HepG2 (cell line): ENCODE results near the gene BBS4. TPM values are rescaled to one million over a fixed set of nuclear protein-coding genes. Genes with fewer than 3 reads are reported as not detected.

Experiments
- ARID2 ChIP-seq: sonication (generic); formaldehyde crosslinking; IDR thresholded peaks from 2 replicates; pipeline ENCODE4 v1.8.1; 2022; ENCODE audit warnings: mild to moderate bottlenecking, missing genetic modification reagents, borderline replicate concordance
- DNMT1 ChIP-seq: sonication (generic); formaldehyde crosslinking; IDR thresholded peaks from 2 replicates; pipeline ENCODE4 v1.5.1; 2020; ENCODE audit warnings: mild to moderate bottlenecking, missing genetic modification reagents
- FOXA3 ChIP-seq: IDR thresholded peaks from 2 replicates; pipeline ENCODE4 v1.6.1; 2016; ENCODE audit warnings: missing genetic modification reagents, missing compliant biosample characterization
- JUNB ChIP-seq: sonication (generic); formaldehyde crosslinking; IDR thresholded peaks from 2 replicates; pipeline ENCODE4 v1.8.0; 2022; ENCODE audit warnings: missing genetic modification reagents, mild to moderate bottlenecking, borderline replicate concordance
- MED8 ChIP-seq: sonication (generic); formaldehyde crosslinking; IDR thresholded peaks from 2 replicates; pipeline ENCODE4 v1.8.1; 2023; ENCODE audit warnings: mild to moderate bottlenecking, missing genetic modification reagents; ENCODE audit not compliant: insufficient replicate concordance
- MIER2 ChIP-seq: IDR thresholded peaks from 2 replicates; pipeline ENCODE4 v1.6.1; 2016; ENCODE audit warnings: missing biosample characterization, missing genetic modification reagents
- MTF2 ChIP-seq: sonication (generic); formaldehyde crosslinking; IDR thresholded peaks from 2 replicates; pipeline ENCODE4 v1.5.0; 2020; ENCODE audit warnings: missing genetic modification reagents, borderline replicate concordance
- MYC ChIP-seq: sonication (generic); formaldehyde crosslinking; IDR thresholded peaks from 2 replicates; pipeline ENCODE4 v1.9.0; 2021; ENCODE audit warnings: missing genetic modification reagents, borderline replicate concordance
- NCOA2 ChIP-seq: sonication (generic); formaldehyde crosslinking; IDR thresholded peaks from 2 replicates; pipeline ENCODE4 v1.8.0; 2022; ENCODE audit warnings: inconsistent platforms
- NFKB2 ChIP-seq: sonication (generic); formaldehyde crosslinking; IDR thresholded peaks from 2 replicates; pipeline ENCODE4 v1.4.0; 2020; ENCODE audit warnings: missing genetic modification reagents, borderline replicate concordance
- PHF21A ChIP-seq: sonication (generic); formaldehyde crosslinking; IDR thresholded peaks from 2 replicates; pipeline ENCODE4 v1.5.0; 2020; ENCODE audit warnings: mild to moderate bottlenecking, missing genetic modification reagents
- RXRA ChIP-seq: sonication (generic); formaldehyde crosslinking; IDR thresholded peaks from 2 replicates; pipeline ENCODE4 v1.5.1; 2020; ENCODE audit warnings: missing genetic modification reagents
- SMYD3 ChIP-seq: sonication (generic); formaldehyde crosslinking; IDR thresholded peaks from 2 replicates; pipeline ENCODE4 v1.8.1; 2023; ENCODE audit warnings: mild to moderate bottlenecking, missing genetic modification reagents
- TP53 ChIP-seq: sonication (generic); formaldehyde crosslinking; conservative IDR thresholded peaks from 2 replicates; pipeline ENCODE4 v1.4.0; 2020; ENCODE audit warnings: missing genetic modification reagents
- ZFP1 ChIP-seq: IDR thresholded peaks from 2 replicates; pipeline ENCODE4 v1.6.1; 2016
- ZNF143 ChIP-seq: sonication (generic); formaldehyde crosslinking; IDR thresholded peaks from 2 replicates; pipeline ENCODE4 v1.4.0; 2020; ENCODE audit warnings: missing genetic modification reagents
- ZNF329 ChIP-seq: sonication (generic); formaldehyde crosslinking; IDR thresholded peaks from 2 replicates; pipeline ENCODE4 v1.9.0; 2021; ENCODE audit warnings: low read depth, mild to moderate bottlenecking, missing genetic modification reagents
- ZNF343 ChIP-seq: sonication (generic); formaldehyde crosslinking; IDR thresholded peaks from 2 replicates; pipeline ENCODE4 v1.4.0; 2020; ENCODE audit warnings: mild to moderate bottlenecking, missing genetic modification reagents
- ZNF383 ChIP-seq: sonication (generic); formaldehyde crosslinking; IDR thresholded peaks from 2 replicates; pipeline ENCODE4 v1.4.0; 2020; ENCODE audit warnings: missing genetic modification reagents, mild to moderate bottlenecking, borderline replicate concordance
- ZNF569 ChIP-seq: sonication (generic); formaldehyde crosslinking; IDR thresholded peaks from 2 replicates; pipeline ENCODE4 v1.5.0; 2020; ENCODE audit warnings: mild to moderate bottlenecking, missing genetic modification reagents, moderate library complexity, borderline replicate concordance
- ZNF605 ChIP-seq: sonication (generic); formaldehyde crosslinking; IDR thresholded peaks from 2 replicates; pipeline ENCODE4 v1.8.0; 2022; ENCODE audit warnings: mild to moderate bottlenecking, missing genetic modification reagents
- ZNF615 ChIP-seq: sonication (generic); formaldehyde crosslinking; IDR thresholded peaks from 2 replicates; pipeline ENCODE4 v1.5.0; 2020; ENCODE audit warnings: mild to moderate bottlenecking, missing genetic modification reagents, borderline replicate concordance
- ZNF709 ChIP-seq: sonication (generic); formaldehyde crosslinking; IDR thresholded peaks from 2 replicates; pipeline ENCODE4 v1.5.0; 2020; ENCODE audit warnings: mild to moderate bottlenecking, missing genetic modification reagents
- ZNF761 ChIP-seq: sonication (generic); formaldehyde crosslinking; conservative IDR thresholded peaks from 2 replicates; pipeline ENCODE4 v1.4.0; 2020; ENCODE audit warnings: mild to moderate bottlenecking, missing genetic modification reagents
- ZNF773 ChIP-seq: sonication (generic); formaldehyde crosslinking; IDR thresholded peaks from 2 replicates; pipeline ENCODE4 v1.4.0; 2020; ENCODE audit warnings: missing genetic modification reagents, borderline replicate concordance
- ZNF816 ChIP-seq: sonication (generic); formaldehyde crosslinking; IDR thresholded peaks from 2 replicates; pipeline ENCODE4 v1.8.0; 2022; ENCODE audit warnings: missing genetic modification reagents, mild to moderate bottlenecking, borderline replicate concordance
- ZNF878 ChIP-seq: sonication (generic); formaldehyde crosslinking; IDR thresholded peaks from 2 replicates; pipeline ENCODE4 v1.8.1; 2023; ENCODE audit warnings: mild to moderate bottlenecking, missing genetic modification reagents, moderate library complexity
- polyA plus RNA-seq, 8 experiments: library from polyadenylated mRNA; depleted of rRNA in 3 of 8; stranded (reverse) in 7 of 8; unstranded in 1 of 8; fragments of >200 nt; fragmentation: Illumina TruSeq in 4 of 8; extraction: Trizol in 4 of 8; gene quantifications; 2 replicates each; pipeline versions ENCODE4 v1.2.1 to v1.2.3, GENCODE V29; 2011 to 2016; ENCODE audit warnings: low read depth in 4 of 8, missing spikeins in 1 of 8, mixed read lengths in 1 of 8; ENCODE audit not compliant: insufficient read depth in 1 of 8
- total RNA-seq, 5 experiments: library from RNA; depleted of rRNA; stranded (reverse); fragments of >200 nt; fragmentation: Illumina TruSeq; extraction: Trizol; gene quantifications; 2 replicates each; pipeline ENCODE4 v1.2.3, GENCODE V29; 2016; ENCODE audit warnings: low read depth in 1 of 5
- TF ChIP-seq, protein P1 (sequence below): sonication (generic); formaldehyde crosslinking; IDR thresholded peaks from 2 replicates; pipeline ENCODE4 v1.8.0; 2023; ENCODE audit warnings: mild to moderate bottlenecking, missing genetic modification reagents
- TF ChIP-seq, protein P2 (sequence below): sonication (generic); formaldehyde crosslinking; IDR thresholded peaks from 2 replicates; pipeline ENCODE4 v1.4.0; 2020; ENCODE audit warnings: missing genetic modification reagents, borderline replicate concordance

The BBS4 gene
- total and polyA plus RNA-seq, 2 of the 13 experiments (the other 11 are each of a cell fraction or from before 2014, with no cell fraction given), result 16.0 to 21.3 TPM

GRCh38 chr15:72783640-72784455 lies 97.8 kb downstream of the BBS4 start, which contains the start of gene ADPGK (continued):
- peak; percentile 26; the same call in 1 of the 2 replicates for TF ChIP-seq PHF21A (CRISPR knock-in tag)
- TF ChIP-seq SMYD3 (CRISPR knock-in tag), result no peak
- peak; percentile 33; the same call in 1 of the 2 replicates for TF ChIP-seq ZNF816 (CRISPR knock-in tag)
- TF ChIP-seq NFKB2 (CRISPR knock-in tag), result peak; percentile 77; the same call in 1 of the 2 replicates
- peak; percentile 93; the same call in 1 of the 2 replicates for TF ChIP-seq ZNF615 (CRISPR knock-in tag)
- TF ChIP-seq MTF2 (CRISPR knock-in tag), result 0 out of 2 replicates have a peak, but pooled peaks have one; percentile 68
- TF ChIP-seq JUNB (CRISPR knock-in tag), result no peak
- peak; percentile 77 for TF ChIP-seq ZNF709 (CRISPR knock-in tag)
- peak; percentile 95 for TF ChIP-seq MED8
- TF ChIP-seq MYC (CRISPR knock-in tag), result peak; percentile 92
- TF ChIP-seq ARID2, result no peak
- TF ChIP-seq ZNF761 (CRISPR knock-in tag), result peak; percentile 92
- peak; percentile 96; the same call in 1 of the 2 replicates for TF ChIP-seq ZNF343 (CRISPR knock-in tag)
- TF ChIP-seq MIER2 (CRISPR knock-in tag), result no peak
- TF ChIP-seq ZNF878 (CRISPR knock-in tag), result peak; percentile 44; the same call in 1 of the 2 replicates
- TF ChIP-seq, protein P1, sequence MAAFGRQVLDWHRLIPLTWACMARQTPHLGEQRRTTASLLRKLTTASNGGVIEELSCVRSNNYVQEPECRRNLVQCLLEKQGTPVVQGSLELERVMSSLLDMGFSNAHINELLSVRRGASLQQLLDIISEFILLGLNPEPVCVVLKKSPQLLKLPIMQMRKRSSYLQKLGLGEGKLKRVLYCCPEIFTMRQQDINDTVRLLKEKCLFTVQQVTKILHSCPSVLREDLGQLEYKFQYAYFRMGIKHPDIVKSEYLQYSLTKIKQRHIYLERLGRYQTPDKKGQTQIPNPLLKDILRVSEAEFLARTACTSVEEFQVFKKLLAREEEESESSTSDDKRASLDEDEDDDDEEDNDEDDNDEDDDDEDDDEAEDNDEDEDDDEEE (CRISPR knock-in tag), result no peak; the same call in none of the 2 replicates
- TF ChIP-seq ZNF143 (CRISPR knock-in tag), result peak; percentile 53; the same call in 1 of the 2 replicates
- TF ChIP-seq, protein P2, sequence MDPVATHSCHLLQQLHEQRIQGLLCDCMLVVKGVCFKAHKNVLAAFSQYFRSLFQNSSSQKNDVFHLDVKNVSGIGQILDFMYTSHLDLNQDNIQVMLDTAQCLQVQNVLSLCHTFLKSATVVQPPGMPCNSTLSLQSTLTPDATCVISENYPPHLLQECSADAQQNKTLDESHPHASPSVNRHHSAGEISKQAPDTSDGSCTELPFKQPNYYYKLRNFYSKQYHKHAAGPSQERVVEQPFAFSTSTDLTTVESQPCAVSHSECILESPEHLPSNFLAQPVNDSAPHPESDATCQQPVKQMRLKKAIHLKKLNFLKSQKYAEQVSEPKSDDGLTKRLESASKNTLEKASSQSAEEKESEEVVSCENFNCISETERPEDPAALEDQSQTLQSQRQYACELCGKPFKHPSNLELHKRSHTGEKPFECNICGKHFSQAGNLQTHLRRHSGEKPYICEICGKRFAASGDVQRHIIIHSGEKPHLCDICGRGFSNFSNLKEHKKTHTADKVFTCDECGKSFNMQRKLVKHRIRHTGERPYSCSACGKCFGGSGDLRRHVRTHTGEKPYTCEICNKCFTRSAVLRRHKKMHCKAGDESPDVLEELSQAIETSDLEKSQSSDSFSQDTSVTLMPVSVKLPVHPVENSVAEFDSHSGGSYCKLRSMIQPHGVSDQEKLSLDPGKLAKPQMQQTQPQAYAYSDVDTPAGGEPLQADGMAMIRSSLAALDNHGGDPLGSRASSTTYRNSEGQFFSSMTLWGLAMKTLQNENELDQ, result no peak
- no peak for TF ChIP-seq ZFP1 (CRISPR knock-in tag)
- peak; percentile 83 for TF ChIP-seq TP53 (CRISPR knock-in tag)
- TF ChIP-seq ZNF569 (CRISPR knock-in tag), result 0 out of 2 replicates have a peak, but pooled peaks have one; percentile 40
- peak; percentile 91 for TF ChIP-seq DNMT1
- peak; percentile 86; the same call in 1 of the 2 replicates for TF ChIP-seq ZNF605 (CRISPR knock-in tag)
- TF ChIP-seq NCOA2, result peak; percentile 36; the same call in 1 of the 2 replicates
- TF ChIP-seq RXRA, result peak; percentile 91
- no peak for TF ChIP-seq ZNF329 (CRISPR knock-in tag)
- TF ChIP-seq ZNF383 (CRISPR knock-in tag), result peak; percentile 19; the same call in 1 of the 2 replicates
- peak; percentile 71 for TF ChIP-seq FOXA3 (CRISPR knock-in tag)
- TF ChIP-seq ZNF773 (CRISPR knock-in tag), result peak; percentile 38; the same call in 1 of the 2 replicates
